SK-N-SH treated with all-trans-retinoic acid at 6 μM for 48 hours (cell line): ENCODE results near the gene CCRL2.

Source experiments
- ATAC-seq: fragments of 200-7000 bp; cut with Tn5 transposase; 3 replicates; pipeline ENCODE4 v1.9.1; 2020; ENCODE audit warnings: mild to moderate bottlenecking, moderate library complexity
- ARNTL ChIP-seq: fragments of 450-650 bp; formaldehyde crosslinking; IDR thresholded peaks from 2 replicates; pipeline ENCODE4 v1.5.0; 2020; ENCODE audit warnings: low read depth, mild to moderate bottlenecking, moderate library complexity, borderline replicate concordance
- BACH2 ChIP-seq: fragments of 250-450 bp; sonication (Bioruptor Pico); IDR thresholded peaks from 2 replicates; pipeline ENCODE4 v1.9.0; 2021; ENCODE audit warnings: mild to moderate bottlenecking, borderline replicate concordance
- CREB5 ChIP-seq: fragments of 250-450 bp; sonication (Bioruptor Pico); IDR thresholded peaks from 2 replicates; pipeline ENCODE4 v1.5.1; 2020; ENCODE audit warnings: low read depth, mild to moderate bottlenecking, moderate library complexity
- CSDC2 ChIP-seq: fragments of 250-450 bp; sonication (Bioruptor Pico); IDR thresholded peaks from 2 replicates; pipeline ENCODE4 v1.5.0; 2020; ENCODE audit warnings: mild to moderate bottlenecking, moderate library complexity
- CSRNP3 ChIP-seq: fragments of 250-450 bp; sonication (Bioruptor Pico); IDR thresholded peaks from 2 replicates; pipeline ENCODE4 v1.5.1; 2021; ENCODE audit warnings: mild to moderate bottlenecking, moderate library complexity
- ESRRG ChIP-seq: fragments of 250-450 bp; sonication (Bioruptor Pico); IDR thresholded peaks from 2 replicates; pipeline ENCODE4 v1.6.1; 2021; ENCODE audit warnings: mild to moderate bottlenecking
- GLIS3 ChIP-seq: fragments of 250-450 bp; sonication (Bioruptor Pico); IDR thresholded peaks from 2 replicates; pipeline ENCODE4 v1.5.0; 2020; ENCODE audit warnings: mild to moderate bottlenecking, moderate library complexity
- ISL1 ChIP-seq: fragments of 250-450 bp; sonication (Bioruptor Pico); IDR thresholded peaks from 2 replicates; pipeline ENCODE4 v2.1.2; 2022; ENCODE audit warnings: mild to moderate bottlenecking, moderate library complexity
- PATZ1 ChIP-seq: fragments of 250-450 bp; sonication (Bioruptor Pico); IDR thresholded peaks from 2 replicates; pipeline ENCODE4 v1.8.0; 2020; ENCODE audit warnings: mild to moderate bottlenecking, moderate library complexity, borderline replicate concordance
- POU6F1 ChIP-seq: fragments of 250-450 bp; sonication (Bioruptor Pico); IDR thresholded peaks from 2 replicates; pipeline ENCODE4 v1.8.0; 2021; ENCODE audit warnings: low read depth, mild to moderate bottlenecking, moderate library complexity, borderline replicate concordance
- PPARA ChIP-seq: fragments of 250-450 bp; sonication (Bioruptor Pico); IDR thresholded peaks from 2 replicates; pipeline ENCODE4 v1.5.0; 2020; ENCODE audit warnings: mild to moderate bottlenecking, borderline replicate concordance
- RARB ChIP-seq: fragments of 250-450 bp; sonication (Bioruptor Pico); IDR thresholded peaks from 2 replicates; pipeline ENCODE4 v1.8.0; 2021; ENCODE audit warnings: mild to moderate bottlenecking, moderate library complexity
- SNAI2 ChIP-seq: fragments of 250-450 bp; sonication (Bioruptor Pico); IDR thresholded peaks from 2 replicates; pipeline ENCODE4 v1.5.0; 2020; ENCODE audit warnings: mild to moderate bottlenecking, moderate library complexity
- TCF4 ChIP-seq: fragments of 250-450 bp; sonication (Bioruptor Pico); IDR thresholded peaks from 2 replicates; pipeline ENCODE4 v1.8.0; 2021; ENCODE audit warnings: mild to moderate bottlenecking, moderate library complexity, borderline replicate concordance
- TOX ChIP-seq: fragments of 250-450 bp; sonication (Bioruptor Pico); IDR thresholded peaks from 2 replicates; pipeline ENCODE4 v1.8.0; 2021; ENCODE audit warnings: mild to moderate bottlenecking, moderate library complexity, borderline replicate concordance
- TSHZ2 ChIP-seq: fragments of 250-450 bp; sonication (Bioruptor Pico); IDR thresholded peaks from 2 replicates; pipeline ENCODE4 v1.5.0; 2020; ENCODE audit warnings: mild to moderate bottlenecking, moderate library complexity
- ZC3H10 ChIP-seq: fragments of 250-450 bp; sonication (Bioruptor Pico); IDR thresholded peaks from 2 replicates; pipeline ENCODE4 v1.5.1; 2021; ENCODE audit warnings: mild to moderate bottlenecking, moderate library complexity
- ZFP3 ChIP-seq: fragments of 250-450 bp; sonication (Bioruptor Pico); IDR thresholded peaks from 2 replicates; pipeline ENCODE4 v1.5.0; 2020; ENCODE audit warnings: mild to moderate bottlenecking, moderate library complexity
- ZFP30 ChIP-seq: fragments of 450-650 bp; formaldehyde crosslinking; IDR thresholded peaks from 2 replicates; pipeline ENCODE4 v1.5.0; 2022; ENCODE audit warnings: mild to moderate bottlenecking, moderate library complexity
- ZNF565 ChIP-seq: fragments of 450-650 bp; formaldehyde crosslinking; conservative IDR thresholded peaks from 2 replicates; pipeline ENCODE4 v1.5.0; 2020; ENCODE audit warnings: low read depth, mild to moderate bottlenecking, moderate library complexity
- ZNF70 ChIP-seq: fragments of 450-650 bp; formaldehyde crosslinking; IDR thresholded peaks from 2 replicates; pipeline ENCODE4 v1.5.0; 2020; ENCODE audit warnings: mild to moderate bottlenecking, moderate library complexity
- ZNF8 ChIP-seq: fragments of 450-650 bp; formaldehyde crosslinking; IDR thresholded peaks from 2 replicates; pipeline ENCODE4 v1.5.0; 2020; ENCODE audit warnings: mild to moderate bottlenecking, moderate library complexity

Gene CCRL2

GRCh38 chr3:46417841-46418611 is 11.0 kb downstream of the CCRL2 start:
- TF ChIP-seq ZNF70 (CRISPR knock-in tag) (no peak), CSDC2 (no peak), PATZ1 (CRISPR knock-in tag) (no peak), RARB (no peak), ESRRG (CRISPR knock-in tag) (no peak), ARNTL (CRISPR knock-in tag) (no peak), POU6F1 (CRISPR knock-in tag) (no peak), ZNF565 (CRISPR knock-in tag) (no peak), CREB5 (no peak), ZC3H10 (CRISPR knock-in tag) (no peak), ISL1 (CRISPR knock-in tag) (no peak), GLIS3 (no peak), ZFP30 (no peak), SNAI2 (no peak), PPARA (CRISPR knock-in tag) (no peak), ZFP3 (no peak)
- TF ChIP-seq, all 23 proteins: peak for 0
- no peak for ATAC-seq

GRCh38 chr3:46419816-46420215 is 12.8 kb downstream of the CCRL2 start:
- ATAC-seq: no peak
- TF ChIP-seq BACH2 (CRISPR knock-in tag) (no peak), ZNF8 (CRISPR knock-in tag) (no peak), TSHZ2 (CRISPR knock-in tag) (no peak), ARNTL (CRISPR knock-in tag) (no peak), PPARA (CRISPR knock-in tag) (no peak), ESRRG (CRISPR knock-in tag) (no peak), TOX (no peak), TCF4 (CRISPR knock-in tag) (no peak), CSDC2 (no peak), ZFP3 (no peak), ISL1 (CRISPR knock-in tag) (no peak), SNAI2 (no peak), GLIS3 (no peak), ZNF565 (CRISPR knock-in tag) (no peak), ZFP30 (no peak), ZC3H10 (CRISPR knock-in tag) (no peak), RARB (no peak), PATZ1 (CRISPR knock-in tag) (no peak), CSRNP3 (CRISPR knock-in tag) (no peak)
